NCI-H146 (cell line): ENCODE results near the gene DCDC1.

Experiments used
- DNase-seq: peaks from one replicate; lab custom pipeline; 2025; lab: John Stamatoyannopoulos, UW

The DCDC1 gene, protein sequence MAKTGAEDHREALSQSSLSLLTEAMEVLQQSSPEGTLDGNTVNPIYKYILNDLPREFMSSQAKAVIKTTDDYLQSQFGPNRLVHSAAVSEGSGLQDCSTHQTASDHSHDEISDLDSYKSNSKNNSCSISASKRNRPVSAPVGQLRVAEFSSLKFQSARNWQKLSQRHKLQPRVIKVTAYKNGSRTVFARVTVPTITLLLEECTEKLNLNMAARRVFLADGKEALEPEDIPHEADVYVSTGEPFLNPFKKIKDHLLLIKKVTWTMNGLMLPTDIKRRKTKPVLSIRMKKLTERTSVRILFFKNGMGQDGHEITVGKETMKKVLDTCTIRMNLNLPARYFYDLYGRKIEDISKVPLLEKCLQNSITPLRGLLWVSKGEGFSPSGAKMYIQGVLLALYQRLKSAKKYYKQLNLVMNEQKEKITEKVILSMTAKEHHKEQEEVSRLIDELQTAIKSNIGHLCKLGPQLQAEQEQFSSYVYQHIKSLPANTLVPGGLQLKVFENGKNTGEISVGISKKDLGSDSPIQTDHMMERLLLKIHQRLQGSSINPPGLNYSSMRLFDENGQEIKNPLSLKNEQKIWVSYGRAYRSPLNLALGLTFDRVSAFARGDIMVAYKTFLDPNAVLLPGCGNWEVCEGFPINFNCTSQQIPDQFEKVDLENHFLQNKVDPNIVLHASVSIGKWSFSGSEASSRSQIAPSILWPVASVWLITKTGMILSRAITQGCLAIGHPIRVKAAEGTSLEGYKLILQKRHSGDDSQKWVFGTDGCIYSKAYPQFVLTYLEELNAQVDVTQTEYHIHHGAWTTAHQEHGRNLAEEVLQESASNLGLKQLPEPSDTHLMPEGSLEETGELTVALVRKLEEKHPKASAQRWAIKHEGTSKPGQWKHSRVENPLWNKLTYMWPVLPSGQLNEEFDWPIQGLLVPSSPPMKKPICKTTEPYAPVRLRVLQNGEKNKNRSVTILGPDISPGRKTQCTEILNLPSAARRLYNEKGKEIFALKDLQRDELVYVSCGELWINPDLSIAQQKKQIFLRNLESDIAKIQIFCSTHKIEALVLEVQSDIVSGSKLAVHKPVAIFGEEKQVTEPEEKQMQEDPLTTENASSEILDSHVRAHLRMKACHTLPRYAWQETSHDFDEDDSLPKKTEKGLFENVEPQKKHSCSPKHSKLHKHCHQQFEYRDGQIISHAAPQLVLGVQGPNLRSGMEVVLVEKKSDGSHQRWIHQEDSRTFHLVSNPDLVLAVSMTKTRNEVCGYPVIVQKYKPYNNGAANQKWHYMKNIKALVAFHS (N-terminal part only)

DNA sequence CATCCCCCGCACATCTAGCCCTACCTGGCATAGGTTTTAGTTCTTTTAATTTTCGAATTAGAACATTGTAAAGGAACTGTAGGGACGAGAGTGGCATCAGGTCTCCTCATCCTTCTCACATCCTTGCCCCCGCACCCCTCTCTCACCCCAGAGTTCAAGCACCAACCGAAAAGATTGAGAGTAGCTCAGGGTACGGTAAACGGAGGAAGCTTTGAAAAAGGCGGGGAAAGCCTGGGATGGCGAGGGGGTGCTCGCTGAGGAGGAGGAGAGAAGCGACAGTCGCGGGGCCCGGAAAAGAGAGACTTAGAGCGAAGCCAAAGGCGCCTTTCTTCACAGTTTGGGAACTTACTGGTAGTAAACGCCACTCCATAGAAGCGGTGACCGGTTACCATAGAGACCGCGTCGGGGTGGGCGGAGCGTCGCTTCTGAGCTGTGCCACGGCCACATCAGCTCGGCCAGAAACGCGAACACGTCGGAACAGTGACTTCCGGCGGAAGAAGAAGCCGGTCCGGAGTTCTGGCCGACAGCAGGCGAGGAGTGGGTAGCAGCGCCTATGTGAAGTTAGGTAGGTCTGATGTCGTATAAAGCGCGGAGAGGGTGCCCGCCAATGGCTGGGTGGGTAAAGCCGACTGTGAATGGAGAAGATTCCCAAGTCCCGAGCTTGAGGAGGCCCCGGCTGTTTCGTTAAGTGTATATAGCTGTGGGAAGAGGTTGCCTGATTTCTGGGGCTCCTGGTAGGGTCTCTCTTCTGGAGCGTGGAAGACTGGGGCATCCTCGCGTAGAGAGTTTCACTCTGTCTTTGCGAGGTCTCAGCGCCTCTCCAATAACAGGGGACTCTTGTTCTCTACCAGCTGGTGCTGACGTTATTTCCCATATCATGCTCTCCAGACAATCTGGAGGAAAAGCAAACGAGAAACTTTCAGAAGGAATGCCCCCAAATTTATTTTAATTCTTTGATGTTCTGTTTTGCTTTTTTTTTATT is at the start of gene DCDC1, which contains the start of gene DNAJC24:
TSS of gene DCDC1 (minus strand) at position 392 of the 982 bp plus-strand sequence. CDS start 41,459 bp downstream, outside the sequence.
TSS of gene DNAJC24 (plus strand) at position 513 of the 982 bp plus-strand sequence. CDS start 889 bp downstream, outside the sequence.
- DNase-seq, result peak; percentile 96

DNA sequence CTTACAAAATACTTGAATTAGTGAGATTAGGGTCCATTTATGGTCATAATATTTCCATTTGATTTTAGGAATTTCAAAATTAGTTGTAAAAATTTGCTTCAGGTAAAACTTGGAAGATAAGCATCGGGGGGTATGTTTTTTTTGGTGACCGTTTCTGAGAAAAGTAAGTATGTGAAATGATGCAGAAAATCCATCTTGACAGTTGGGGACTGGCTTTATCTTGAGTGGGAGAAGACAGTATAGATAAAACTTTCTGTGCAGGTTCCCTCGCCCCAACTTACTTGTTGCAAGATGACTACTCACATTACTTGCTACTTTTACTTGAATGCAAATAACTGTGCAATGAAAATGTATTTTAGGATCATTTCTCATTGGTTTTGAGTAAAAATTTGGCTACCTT is 49.6 kb upstream of the DCDC1 start:
- DNase-seq, result no peak

DNA sequence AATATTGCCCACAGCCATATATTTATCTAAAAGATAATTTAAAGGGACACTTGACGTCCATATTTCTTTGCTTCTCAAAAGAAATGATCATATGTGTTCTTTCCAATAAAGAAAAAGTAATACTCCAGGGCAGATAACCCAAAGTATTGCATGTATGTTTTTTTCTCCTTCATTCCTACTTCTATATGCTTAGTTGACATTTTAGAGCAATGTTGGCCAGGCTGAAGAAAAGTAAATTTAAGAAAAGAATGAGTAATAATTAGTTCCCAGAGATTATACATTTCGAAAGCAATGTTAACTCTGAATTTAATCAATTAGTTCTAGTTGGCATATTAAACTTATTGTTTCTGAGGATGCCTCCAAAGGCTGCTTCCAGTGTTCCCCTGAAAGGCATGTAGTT is 48.3 kb upstream of the DCDC1 start:
- DNase-seq, result no peak

DNA sequence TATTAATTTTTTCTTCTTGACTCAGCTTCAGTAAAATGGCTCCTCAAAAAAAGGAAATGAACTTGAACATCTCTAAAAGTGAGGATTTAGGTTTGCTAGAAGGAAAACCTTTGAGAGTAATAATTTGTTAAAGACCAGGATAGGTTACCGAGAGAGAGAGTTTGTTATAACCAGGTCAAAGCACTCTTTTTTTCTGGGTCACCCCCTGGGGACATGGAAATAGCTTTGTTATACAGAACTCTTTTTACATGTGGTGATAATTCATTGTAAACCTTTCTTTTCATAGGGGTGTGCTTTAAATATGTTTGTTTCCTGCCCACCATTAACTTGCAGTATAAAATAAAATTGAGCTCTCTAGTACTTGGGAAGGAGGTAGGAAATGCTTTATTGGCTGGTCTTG is 47.8 kb upstream of the DCDC1 start:
- peak; percentile 89 for DNase-seq

DNA sequence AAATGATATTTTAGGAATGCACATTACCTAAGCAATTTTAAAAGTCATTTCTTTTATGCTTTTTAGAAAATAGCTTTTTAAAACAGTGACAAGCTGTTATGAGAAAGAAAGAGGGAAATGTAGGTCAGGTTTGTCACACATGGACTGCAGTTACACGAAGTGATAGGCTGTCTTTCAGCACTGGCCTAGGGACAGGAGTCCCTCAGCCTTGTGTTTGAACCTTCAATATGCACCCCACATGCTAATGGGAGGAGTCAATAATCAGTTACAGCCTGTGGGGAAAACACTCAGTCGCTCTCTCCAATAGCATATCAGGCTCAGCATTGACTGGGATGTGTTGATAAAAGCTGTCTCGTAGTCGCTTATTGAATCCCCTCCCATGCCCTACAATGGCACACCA is 45.9 kb upstream of the DCDC1 start:
- no peak for DNase-seq

DNA sequence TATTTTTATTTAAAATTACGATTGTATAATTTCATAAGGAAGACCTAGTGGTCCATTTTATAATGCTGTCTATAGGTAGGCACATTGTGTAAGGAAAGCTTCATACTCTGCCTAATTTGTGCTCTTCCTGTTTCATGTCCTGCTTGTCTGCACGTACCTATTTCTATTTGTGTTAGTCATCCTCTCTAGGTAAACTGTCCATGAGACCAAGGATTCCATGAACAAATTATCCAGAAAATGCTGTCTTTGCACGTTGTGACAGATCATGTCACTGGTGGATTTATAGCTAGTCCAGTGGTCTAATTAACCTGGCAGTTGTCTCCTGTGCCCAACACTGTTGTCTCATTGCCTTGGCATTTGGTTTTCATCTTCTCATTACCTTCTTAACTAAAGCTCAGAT is 44.8 kb upstream of the DCDC1 start:
- DNase-seq, result no peak

DNA sequence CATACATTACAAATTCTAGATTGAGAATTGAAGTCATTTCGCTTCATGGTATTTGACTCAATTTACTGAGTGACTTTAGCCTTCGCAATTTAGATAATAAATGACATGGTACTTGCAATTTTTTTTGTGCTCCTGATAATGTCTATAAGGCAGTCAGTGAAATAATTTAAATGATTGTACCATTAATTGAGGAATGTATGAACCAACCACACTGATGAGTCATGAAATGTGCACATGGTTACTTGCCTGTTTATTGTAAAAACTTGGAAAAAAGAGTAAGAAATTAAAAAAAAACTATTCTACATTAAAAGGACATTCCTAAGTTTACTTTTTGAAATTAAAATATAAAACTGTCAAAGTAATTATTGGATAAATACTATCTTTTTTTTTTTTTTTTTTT is 43.4 kb upstream of the DCDC1 start:
- DNase-seq, result no peak

DNA sequence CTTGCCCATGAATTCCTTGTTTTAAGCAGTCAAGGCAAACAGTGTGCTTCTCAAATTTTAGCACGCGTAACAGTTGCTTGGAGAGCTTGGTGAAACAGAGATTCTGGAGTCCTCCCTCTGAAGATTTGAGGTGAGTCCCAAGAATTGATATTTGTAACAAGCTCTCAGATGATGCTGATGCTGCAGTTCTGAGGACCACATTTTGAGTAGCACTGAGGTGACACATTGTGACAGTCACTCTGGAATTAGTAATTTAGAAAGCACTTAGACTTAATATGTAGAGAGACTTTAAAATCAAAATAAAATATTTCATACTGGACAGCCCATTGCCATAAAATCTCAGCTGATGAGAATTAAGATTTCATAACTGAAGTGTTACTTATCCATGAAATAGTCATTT is 38.7 kb upstream of the DCDC1 start:
- DNase-seq, result no peak

DNA sequence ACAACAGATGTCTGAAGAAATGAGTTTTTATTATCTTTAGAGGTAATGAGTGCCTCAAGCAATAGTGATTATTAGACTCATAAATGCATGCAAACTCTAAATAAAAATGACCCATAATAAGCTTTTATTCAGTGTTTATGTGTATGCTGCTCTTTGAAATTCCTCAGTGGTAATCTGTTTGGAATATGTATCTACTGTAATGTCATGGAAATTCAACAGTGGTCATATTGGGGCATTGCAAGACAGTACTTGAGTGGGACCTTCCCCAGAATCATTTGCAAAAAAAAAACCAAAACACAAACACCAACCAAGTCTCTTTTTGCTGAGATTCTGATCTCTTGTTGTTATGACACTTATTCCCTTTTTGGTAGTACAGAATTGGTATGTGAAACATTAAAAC is 35.1 kb upstream of the DCDC1 start:
- DNase-seq, result no peak

DNA sequence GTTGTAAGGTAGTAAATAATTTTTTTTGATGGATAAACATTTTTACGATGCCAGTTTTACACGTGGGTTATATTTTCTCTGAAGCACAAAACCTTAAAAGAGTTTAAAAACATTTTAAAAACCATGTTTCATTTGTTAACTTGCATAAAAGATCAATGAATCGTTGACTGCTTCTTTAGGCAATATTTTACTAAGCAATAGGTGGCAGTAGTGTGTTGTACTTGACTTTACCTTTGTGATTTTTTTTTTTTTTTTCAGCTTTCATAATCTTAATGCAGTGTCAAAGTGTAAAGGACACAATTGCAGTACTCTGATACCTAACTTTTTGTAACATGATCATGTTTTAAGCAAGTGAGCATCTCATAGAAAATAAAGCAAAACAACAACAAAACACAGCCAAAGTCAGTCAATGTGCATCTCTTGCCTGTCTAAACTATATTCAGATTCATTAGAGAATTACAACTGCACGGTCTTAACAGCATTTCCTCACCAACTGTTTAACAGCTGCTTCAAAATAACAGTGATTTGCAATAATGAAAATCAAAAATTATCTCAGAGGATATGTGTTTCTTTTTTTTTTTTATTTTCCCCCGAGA is 27.8 kb upstream of the DCDC1 start:
- DNase-seq, result peak; percentile 46

DNA sequence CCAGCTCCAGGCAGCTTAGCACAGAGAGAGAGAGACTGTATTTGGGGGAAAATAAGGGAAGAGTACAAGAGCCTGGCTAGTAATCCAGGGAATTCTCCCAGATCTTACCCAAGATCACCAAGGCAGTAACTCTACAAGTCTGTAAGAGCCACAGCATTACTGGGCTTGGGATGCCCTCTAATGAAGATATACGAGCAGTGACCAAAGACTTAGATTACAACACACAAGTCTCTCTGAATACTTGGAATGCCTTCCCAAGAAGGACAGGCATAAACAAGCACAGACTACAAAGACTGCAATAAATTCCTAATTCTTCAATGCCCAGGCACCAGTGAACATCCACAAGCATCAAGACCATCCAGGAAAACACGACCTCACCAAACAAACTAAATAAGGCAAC is 17.8 kb upstream of the DCDC1 start:
- DNase-seq, result no peak

DNA sequence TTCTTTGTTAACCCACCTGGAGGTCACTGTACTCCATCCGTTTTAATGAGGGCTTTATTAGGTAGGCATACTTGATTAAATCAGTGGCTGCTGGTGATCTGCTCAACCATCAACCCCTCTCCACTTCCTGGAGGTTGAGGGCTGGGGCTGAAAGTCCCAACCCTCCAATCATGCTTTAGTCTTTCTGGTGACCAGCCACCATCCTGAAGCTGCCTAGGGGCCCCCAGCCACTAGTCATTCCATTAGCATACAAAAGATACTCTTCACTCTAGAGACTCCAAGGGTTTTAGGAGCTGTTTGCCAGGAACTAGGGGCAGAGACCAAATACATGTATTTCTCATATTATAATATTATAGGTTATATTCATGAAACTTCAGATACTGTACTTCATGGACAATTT is 13.6 kb upstream of the DCDC1 start:
- no peak for DNase-seq

DNA sequence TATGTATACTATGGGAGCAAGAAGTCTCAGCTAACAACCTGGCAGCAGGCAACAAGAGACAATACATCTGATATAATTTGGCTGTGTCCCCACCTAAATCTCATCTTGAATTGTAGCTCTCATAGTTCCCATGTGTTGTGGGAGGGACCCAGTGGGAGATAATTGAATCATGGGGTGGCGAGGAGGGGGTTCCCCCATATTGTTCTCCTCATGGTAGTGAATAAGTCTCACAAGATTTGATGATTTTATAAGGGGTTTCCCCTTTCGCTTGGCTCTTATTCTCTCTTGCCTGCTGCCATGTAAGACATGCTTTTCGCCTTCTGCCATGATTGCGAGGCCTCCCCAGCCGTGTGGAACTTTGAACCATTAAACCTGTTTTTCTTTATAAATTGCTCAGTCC is 6.3 kb upstream of the DCDC1 start:
- DNase-seq, result no peak

DNA sequence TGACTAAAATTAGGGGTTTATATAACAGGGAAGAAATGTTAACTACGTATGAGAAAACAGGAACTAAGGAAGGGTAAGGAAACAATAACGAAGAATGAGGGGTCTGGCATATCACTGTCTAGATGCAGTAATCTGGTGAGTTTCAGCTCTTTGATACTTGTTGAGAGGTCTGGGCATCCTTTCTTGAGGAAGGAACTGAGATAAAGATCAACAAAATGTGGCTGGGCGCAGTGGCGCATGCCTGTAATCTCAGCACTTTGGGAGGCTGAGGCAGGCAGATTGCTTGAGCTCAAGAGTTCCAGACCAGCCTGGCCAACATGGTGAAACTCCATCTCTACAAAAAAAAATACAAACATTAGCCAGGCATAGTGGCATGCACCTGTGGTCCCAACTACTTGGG is 2.7 kb downstream of the DCDC1 start:
- no peak for DNase-seq

DNA sequence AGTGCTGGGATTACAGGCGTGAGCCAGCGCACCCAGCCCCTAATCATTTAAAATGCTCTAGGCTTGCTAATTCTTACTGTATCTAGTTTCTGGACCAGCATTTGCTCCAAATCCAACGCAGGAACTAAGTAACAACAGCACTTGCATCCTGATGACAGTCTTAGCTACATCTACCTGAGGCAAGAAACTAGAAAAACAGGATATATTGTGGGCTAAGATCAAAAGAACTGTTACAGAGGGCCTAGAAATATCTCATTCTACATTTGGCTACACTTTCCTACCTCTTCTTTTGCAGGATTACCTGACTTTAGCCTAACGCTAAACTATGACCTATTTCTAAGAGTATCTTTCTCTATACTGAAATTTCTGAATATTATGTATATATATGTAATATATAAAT is 7.8 kb downstream of the DCDC1 start:
- DNase-seq, result no peak

DNA sequence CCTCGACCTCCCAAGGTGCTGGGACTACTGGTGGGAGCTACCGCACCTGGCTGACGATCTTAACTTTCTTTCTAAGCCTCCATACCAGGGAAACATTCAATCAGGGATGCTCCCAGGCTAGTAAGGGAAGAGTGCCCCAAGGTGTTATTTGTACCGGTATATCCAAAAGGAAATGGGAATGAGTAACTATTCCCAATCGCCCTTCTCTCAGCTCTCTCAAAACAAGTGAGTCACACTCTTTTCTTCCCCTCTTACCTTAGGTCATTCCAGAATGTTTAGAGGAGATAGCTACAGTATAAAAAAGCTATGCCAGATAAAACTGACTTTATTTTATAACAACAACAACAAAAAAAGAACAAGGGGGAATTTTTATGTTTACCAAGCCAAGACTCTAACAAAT is 13.7 kb downstream of the DCDC1 start:
- no peak for DNase-seq

DNA sequence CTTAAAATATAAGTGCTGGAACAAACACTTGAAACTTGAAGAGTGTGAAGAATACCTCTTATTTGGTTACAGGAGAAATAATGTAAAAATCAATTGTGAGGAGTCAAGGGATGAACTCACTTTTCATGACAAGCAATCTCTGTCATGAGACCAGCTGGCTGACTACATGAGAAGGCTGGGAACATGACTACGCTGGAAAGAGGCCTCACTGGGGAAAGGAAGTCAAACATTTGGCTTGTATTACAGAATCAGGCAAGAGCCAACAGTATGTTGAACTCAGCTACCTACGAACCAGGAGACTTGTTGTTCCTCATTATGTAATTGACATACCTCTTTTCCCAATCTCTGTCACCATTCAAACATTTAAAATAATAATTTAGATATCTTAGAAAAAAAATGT is 14.4 kb downstream of the DCDC1 start:
- DNase-seq, result no peak

DNA sequence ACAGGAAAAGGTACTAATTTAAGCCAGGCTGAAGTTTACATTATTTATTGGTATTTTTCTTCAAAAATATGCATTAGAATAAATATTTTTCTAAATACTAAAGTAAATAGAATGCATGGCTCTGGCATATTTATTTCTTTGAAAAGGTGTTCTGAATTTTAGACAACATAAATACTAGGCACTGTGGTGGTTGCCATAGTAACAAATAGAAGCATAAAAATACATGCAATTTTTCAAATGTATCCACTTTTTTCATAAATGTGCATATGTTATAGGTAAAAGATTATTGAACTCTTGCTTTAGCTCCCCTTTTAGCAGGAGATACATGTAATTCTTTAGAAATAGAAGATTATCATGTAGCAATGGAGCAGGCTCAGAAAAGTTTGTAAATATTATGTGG is 18.4 kb downstream of the DCDC1 start:
- DNase-seq, result no peak

DNA sequence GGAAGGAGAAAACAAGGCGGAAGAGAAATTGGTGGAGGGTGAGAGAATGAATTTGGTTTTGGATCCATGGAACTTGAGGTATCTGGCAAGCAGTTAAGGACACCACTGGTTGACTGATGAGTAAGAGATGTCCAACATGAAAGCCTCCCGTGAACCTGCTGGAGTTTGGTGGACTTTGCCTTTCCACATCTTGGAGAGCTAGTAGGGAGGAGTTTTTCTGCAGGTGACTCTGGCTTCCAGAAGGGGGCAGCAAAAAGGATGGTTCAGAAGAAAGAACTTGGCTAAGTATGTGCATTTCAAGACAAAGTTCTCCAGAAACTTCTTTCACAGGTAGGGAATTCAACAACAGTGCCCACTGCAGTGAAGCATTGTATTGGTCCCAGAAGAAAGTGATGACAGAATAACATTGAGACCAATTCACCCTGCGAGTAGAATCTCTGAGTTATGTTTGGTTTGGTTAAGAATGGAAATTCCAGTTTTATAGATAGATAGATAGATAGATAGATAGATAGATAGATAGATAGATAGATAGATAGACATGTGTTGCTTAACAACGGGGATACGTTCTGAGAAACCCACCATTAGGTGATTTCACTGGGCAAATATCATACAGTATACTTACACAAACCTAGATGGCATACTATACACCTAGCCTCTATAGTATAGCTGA is 28.5 kb downstream of the DCDC1 start:
- DNase-seq, result peak; percentile 6

DNA sequence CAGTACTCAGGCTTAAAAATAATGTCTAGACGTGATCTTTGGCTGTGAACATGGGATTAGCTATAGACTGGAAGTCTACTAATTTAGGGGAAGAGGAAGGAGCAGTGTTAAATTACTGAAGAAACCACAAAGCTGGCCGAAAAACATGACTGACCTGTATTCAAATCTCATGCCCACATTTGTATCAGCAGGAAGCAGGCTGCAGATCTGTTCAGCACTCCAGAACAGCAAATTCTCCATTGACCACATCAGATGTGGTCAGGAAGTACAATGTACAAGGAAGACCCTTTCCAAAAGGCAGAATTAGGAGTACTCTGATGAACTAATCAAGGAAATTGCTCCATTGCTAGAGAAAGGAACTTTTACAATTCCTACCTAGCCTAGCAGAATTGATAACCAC is 31.7 kb downstream of the DCDC1 start:
- no peak for DNase-seq
